ENCODE data around the gene CPS1. TPM values are rescaled to one million over a fixed set of nuclear protein-coding genes. Genes with fewer than 3 reads are reported as not detected.

The CPS1 gene
- total RNA-seq, 1 donor from 2014 or later, result 3.8 TPM

DNA sequence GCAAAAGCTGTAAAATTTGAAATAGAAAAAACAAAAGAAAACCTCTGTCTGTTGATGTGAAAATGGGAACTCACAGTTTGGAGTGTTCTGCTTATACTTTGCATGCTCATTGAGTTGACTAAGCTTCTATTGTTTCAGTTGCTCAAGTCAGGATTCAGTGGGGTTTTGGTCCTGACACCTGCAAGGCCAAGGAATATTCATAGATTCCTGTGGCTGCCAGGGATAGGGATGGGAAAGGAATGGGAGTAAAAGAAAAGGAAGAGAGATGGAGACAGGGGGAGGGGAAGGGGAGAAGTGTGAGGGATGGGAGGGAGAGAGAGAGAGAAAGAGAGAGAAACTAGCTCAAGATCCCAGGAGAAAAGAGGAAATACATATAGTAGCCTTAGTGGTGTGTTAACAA, 1.3 kb downstream of the CPS1 start:
- DNase-seq (ENCODE audit: low read depth), result no peak
- H3K36me3 ChIP-seq (ENCODE audit: control insufficient read depth, insufficient read depth, low read length), result no peaks in the 10 kb centered on the region
- TF ChIP-seq, protein P1, sequence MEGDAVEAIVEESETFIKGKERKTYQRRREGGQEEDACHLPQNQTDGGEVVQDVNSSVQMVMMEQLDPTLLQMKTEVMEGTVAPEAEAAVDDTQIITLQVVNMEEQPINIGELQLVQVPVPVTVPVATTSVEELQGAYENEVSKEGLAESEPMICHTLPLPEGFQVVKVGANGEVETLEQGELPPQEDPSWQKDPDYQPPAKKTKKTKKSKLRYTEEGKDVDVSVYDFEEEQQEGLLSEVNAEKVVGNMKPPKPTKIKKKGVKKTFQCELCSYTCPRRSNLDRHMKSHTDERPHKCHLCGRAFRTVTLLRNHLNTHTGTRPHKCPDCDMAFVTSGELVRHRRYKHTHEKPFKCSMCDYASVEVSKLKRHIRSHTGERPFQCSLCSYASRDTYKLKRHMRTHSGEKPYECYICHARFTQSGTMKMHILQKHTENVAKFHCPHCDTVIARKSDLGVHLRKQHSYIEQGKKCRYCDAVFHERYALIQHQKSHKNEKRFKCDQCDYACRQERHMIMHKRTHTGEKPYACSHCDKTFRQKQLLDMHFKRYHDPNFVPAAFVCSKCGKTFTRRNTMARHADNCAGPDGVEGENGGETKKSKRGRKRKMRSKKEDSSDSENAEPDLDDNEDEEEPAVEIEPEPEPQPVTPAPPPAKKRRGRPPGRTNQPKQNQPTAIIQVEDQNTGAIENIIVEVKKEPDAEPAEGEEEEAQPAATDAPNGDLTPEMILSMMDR (IDR thresholded peaks at IDR 0.05; ENCODE audit: insufficient read depth, low read length, poor library complexity, severe bottlenecking), result no peak
- H3K4me3 ChIP-seq (ENCODE audit: low read depth, low read length), result no peak overlapping the region
- no peaks in the 10 kb centered on the region for H3K27me3 ChIP-seq (ENCODE audit: control insufficient read depth, insufficient read depth, low read length)

DNA sequence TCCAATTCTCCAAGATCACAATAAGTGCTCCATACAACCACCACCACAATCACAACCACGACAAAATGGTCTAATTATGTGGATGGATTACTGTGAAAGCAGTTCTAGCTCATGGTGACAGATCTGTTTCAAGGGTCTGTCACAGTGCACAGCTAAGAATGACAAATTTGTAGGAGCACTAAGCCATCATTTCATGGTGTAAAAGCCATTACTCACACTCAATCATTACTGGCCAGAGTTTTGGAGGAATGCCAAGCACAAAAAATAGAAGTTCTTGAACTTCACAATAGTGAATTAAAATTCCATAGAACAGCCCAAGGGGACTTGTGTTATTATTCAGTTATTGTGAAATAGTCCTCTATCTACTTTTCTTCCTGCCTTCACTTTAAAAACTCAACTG, 2.3 kb downstream of the CPS1 start:
- no peak for DNase-seq (ENCODE audit: low read depth)
- TF ChIP-seq, protein P1 (IDR thresholded peaks at IDR 0.05; ENCODE audit: insufficient read depth, low read length, poor library complexity, severe bottlenecking), result no peak
- no peaks in the 10 kb centered on the region for H3K36me3 ChIP-seq (ENCODE audit: control insufficient read depth, insufficient read depth, low read length)
- no peak overlapping the region for H3K4me3 ChIP-seq (ENCODE audit: low read depth, low read length)
- H3K27me3 ChIP-seq (ENCODE audit: control insufficient read depth, insufficient read depth, low read length), result no peaks in the 10 kb centered on the region

DNA sequence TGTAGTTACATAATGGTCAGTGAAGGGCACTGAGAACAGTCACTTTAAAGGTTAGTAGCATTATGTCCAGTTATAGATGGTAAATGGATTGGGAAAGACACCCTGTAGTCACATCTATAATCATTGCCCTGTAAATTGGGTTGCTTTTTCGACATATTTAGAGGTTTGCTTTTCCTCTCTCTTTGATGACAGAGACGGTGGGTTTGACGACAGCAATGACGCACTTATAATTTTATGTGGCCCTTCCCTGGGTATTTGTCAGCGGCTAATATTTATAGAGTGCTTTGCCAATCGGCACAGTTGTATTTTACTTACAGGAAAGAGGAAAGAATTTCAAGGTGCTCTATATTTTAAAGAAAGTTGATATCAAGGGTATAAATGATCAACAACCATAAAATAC, 2.8 kb downstream of the CPS1 start:
- Histone ChIP-seq H3K27me3 (ENCODE audit: control insufficient read depth, insufficient read depth, low read length) (no peaks in the 10 kb centered on the region), H3K36me3 (ENCODE audit: control insufficient read depth, insufficient read depth, low read length) (no peaks in the 10 kb centered on the region), H3K4me3 (ENCODE audit: low read depth, low read length) (no peak overlapping the region)
- TF ChIP-seq, protein P1 (IDR thresholded peaks at IDR 0.05; ENCODE audit: insufficient read depth, low read length, poor library complexity, severe bottlenecking), result no peak
- no peak for DNase-seq (ENCODE audit: low read depth)

DNA sequence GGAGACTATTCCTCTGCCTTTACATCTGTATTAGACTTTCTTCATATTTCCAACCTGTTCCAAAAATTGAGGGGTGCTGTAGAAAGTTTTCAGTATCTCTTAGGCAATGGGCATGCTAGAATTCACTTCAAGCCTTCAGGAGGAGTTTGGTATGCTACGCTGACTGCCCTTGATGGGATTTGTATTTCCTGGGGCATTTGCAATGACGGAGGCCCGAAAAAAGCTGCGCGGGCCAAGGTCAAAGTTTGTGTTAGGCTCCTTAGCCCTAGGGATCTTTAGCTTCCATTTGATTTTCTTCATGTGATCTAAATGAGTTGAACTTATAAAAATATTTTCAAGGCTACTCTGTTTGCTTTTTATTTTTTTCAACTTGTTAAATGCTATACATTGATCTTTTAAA, 5.1 kb downstream of the CPS1 start:
- DNase-seq (ENCODE audit: low read depth), result no peak
- H3K4me3 ChIP-seq (ENCODE audit: low read depth, low read length), result no peak overlapping the region
- no peaks in the 10 kb centered on the region for H3K27me3 ChIP-seq (ENCODE audit: control insufficient read depth, insufficient read depth, low read length)
- no peaks in the 10 kb centered on the region for H3K36me3 ChIP-seq (ENCODE audit: control insufficient read depth, insufficient read depth, low read length)
- TF ChIP-seq, protein P1 (IDR thresholded peaks at IDR 0.05; ENCODE audit: insufficient read depth, low read length, poor library complexity, severe bottlenecking), result no peak

DNA sequence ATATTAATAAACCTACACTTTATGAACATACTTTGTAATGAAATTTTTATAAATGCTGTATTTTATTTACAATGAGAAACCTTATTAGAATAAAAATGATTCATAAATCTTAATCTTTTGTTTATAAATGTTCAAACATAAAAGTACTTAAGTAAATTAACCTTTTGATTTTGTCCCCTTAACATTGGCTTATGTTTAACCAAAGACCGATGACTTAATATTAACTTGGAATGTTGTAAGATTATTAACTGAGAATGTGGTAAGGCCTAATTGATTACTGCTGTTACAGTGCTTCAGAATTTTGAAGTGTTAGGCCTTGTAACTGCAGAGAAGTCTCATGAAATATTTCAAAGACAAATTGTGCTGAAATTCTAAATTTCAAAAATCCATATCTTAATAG, 5.7 kb downstream of the CPS1 start:
- TF ChIP-seq, protein P1 (IDR thresholded peaks at IDR 0.05; ENCODE audit: insufficient read depth, low read length, poor library complexity, severe bottlenecking), result no peak
- Histone ChIP-seq H3K36me3 (ENCODE audit: control insufficient read depth, insufficient read depth, low read length) (no peaks in the 10 kb centered on the region), H3K4me3 (ENCODE audit: low read depth, low read length) (no peak overlapping the region), H3K27me3 (ENCODE audit: control insufficient read depth, insufficient read depth, low read length) (no peaks in the 10 kb centered on the region)
- DNase-seq (ENCODE audit: low read depth), result no peak

DNA sequence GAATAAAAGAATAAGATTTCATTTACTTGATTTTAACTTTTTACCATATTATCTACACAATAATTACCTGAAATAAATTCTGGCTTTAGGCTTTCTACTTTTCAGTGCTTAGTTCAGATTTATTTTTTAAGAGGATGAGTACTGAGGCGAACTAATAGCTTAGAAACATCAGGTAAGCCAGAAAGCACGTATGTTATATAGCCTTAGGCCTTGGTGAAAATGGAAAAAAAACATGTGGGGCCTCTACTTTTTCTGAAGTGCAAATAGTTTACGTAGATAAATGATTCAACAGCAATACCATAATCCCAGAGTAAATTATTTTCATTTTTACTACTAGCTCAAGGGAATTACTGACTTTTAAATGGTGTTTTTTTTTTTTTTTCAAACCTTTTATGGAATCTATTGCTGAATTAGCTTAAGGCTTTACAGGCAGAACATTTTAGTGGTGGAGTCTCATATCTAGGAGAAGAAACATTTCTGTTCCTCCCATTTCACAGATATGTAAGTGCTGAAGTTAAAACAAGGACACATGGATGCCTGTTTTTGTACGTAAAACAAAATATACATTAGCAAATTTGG, 6.2 kb downstream of the CPS1 start:
- DNase-seq (ENCODE audit: low read depth), result no peak
- Histone ChIP-seq H3K4me3 (ENCODE audit: low read depth, low read length) (no peak overlapping the region), H3K36me3 (ENCODE audit: control insufficient read depth, insufficient read depth, low read length) (no peaks in the 10 kb centered on the region), H3K27me3 (ENCODE audit: control insufficient read depth, insufficient read depth, low read length) (no peaks in the 10 kb centered on the region)
- TF ChIP-seq, protein P1 (IDR thresholded peaks at IDR 0.05; ENCODE audit: insufficient read depth, low read length, poor library complexity, severe bottlenecking), result no peak
